EL (cell line): ENCODE results near the gene CACTIN.
"Not testable (repeated sequence)": the region's sequence is repeated elsewhere in the genome, so short reads cannot be mapped to it uniquely, and the experiment has no call there.

Experiments used
- DNase-seq: peaks from one replicate; pipeline ENCODE4 v3.0.0-alpha.2; 2016

CACTIN gene

GRCh38 chr19:3585301-3586126 is 41.1 kb downstream of the CACTIN start, which contains the start of gene GIPC3:
Gene GIPC3, plus strand, starts transcription at chr19:3585478. Its CDS starts 120 bp downstream, at chr19:3585598.
- no peak for DNase-seq

DNA sequence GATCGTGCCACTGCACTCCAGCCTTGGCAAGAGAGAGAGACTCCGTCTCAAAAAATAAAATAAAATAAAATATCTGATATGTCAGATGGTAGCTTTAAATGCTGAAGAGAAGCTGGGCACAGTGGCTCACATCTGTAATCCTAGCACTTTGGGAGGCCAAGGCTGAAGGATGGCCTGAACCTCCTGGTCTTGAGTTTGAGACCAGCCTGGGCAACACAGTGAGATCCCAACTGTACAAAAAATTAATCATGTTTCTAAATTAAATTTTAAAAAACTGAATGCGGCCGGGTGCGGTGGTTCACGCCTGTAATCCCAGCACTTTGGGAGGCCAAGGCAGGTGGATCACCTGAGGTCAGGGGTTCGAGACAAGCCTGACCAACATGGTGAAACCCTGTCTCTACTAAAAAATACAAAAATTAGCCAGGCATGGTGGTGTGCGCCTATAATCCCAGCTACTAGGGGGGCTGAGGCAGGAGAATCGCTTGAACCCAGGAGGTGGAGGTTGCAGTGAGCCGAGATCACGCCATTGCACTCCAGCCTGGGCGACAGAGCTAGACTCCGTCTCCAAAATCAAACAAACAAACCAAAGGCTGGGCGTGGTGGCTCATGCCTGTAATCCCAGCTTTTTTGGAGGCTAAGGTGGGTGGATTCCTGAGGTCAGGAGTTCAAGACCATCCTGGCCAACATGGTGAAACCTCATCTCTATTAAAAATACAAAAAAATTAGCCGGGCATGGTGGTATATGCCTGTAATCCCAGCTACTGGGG is 42.4 kb downstream of the CACTIN start:
- not testable (repeated sequence) for DNase-seq

DNA sequence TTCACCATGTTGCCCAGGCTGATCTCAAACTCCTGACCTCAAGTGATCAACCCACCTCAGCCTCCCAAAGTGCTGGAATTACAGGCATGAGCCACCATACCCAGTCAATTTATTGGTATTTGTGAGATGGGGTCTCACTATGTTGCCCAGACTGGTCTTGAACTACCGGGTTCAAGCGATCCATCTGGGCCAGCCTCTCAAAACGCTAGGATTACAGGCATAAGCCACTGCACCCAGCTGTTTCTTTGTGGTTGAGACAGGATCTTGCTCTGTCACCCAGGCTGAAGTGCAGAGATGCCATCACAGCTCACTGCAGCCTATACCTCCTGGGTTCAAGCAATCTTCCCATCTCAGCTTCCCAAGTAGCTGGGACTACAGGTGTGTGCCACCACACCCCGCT is 44.8 kb downstream of the CACTIN start:
- not testable (repeated sequence) for DNase-seq

DNA sequence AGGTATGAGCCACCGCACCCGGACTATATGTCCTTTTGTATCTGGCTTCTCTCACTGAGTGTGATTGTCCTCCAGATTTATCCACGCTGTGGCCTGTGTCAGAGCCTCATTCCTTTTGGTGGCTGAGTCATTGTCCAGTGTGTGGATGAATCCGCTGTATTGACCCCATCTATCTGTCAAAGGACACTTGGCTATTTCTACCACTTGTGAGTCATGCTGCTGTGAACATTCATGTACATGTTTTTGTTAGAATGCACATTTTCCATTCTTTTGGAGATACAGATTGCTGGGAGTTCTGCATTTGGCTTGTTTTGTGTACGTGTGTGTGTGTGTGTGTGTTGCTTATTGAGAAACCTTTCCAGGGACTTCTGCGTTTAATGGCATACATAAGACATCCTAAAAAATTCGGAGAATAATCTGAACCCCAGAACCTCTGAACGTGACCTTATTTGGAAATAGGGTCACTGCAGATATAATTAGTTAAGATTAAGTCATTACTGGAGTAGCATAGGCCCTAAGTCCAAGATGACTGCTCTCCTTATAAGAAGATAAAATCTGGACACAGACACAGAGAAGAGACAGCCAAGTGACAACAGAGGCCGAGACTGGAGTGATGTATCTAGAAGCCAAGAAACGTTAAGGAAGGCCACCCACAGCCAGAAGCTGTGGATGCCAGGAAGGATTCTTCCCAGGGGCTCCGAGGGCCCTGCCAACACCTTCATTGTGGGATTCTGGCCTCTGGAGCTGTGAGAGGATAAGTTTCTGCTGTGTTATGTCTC is 46.2 kb downstream of the CACTIN start:
- DNase-seq: peak; percentile 95

DNA sequence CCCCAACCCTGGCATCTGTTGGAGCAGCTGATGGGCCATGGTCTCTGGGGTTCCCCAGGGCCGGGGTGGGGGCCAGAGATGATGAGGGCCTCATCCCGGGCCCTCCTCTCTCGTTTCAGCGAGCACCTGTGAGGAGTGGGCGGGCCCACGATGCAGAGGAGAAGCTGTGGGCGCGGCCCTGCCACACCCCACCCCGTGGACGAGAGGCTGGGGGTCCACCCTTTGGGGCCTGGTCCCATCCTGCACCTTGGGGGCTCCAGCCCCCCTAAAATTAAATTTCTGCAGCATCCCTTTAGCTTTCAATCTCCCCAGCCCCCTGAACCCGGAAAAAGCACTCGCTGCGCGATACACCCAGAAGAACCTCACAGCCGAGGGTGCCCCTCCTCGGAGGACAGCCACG is 48.2 kb downstream of the CACTIN start:
- DNase-seq: no peak

DNA sequence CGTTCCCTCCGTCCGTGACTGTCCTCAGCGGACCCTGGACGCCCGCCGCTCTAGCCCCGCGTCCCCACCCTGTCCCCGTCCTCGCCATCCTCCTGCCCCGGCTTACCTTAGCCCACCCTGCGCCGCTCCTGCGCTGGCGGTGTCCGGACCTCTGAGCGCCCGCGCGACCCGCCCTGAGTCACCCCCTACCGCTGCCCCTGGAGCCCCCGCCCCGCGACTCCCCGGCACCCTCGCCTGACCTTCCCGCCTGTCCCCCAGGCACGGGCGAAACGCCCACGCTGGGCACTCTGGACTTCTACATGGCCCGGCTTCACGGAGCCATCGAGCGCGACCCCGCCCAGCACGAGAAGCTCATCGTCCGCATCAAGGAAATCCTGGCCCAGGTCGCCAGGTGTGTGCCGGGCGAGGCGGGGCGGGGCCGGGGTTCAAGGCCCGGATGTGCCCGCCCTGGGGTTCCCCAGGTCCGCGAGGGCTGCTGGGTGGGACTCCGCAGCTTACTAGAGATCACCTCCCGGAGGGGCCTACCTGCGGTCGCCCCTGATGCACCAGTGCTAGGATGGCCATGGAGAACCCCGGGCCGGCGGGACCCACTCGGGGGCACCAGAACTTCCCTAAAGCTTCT is 48.8 kb downstream of the CACTIN start:
- DNase-seq: no peak

GRCh38 chr19:3576696-3577443 is 49.7 kb downstream of the CACTIN start:
- no peak for DNase-seq

DNA sequence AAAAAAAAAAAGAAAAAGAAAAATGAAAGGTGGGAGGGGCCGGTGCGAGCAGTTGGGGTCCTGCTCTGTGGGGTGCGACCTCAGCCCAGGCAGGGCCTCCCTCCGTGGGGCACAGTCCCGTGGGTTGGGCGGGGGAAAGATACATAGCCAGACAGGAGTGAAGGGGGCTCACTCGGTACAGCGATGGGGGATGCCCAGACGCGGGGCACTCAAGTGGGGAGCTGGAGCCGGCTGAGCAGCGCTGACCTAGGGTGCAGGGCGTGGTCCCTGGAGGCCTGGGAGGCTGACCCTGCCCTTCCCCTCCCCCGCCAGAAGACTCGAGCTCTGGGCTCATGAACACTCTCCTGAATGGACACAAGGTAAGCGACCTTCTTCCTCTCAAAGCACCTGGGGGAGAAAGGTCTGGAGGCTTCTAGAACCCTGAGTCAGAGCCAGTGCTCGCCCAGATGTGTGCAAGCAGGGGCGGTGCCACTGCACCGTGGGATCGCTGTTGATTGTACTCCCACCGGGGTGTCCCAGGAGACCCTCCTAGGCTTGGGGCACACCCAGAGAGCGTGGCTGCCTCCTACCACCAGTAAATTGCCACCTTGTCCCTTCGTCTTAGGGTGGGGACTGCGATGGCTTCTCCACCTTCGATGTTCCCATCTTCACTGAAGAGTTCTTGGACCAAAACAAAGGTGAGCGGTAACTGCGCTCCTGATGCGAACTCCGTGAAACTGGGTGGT is 50.5 kb downstream of the CACTIN start:
- DNase-seq: no peak

- no peak for DNase-seq
These were observed 51.3 kb downstream of the CACTIN start for GRCh38 chr19:3575260-3575741.

DNA sequence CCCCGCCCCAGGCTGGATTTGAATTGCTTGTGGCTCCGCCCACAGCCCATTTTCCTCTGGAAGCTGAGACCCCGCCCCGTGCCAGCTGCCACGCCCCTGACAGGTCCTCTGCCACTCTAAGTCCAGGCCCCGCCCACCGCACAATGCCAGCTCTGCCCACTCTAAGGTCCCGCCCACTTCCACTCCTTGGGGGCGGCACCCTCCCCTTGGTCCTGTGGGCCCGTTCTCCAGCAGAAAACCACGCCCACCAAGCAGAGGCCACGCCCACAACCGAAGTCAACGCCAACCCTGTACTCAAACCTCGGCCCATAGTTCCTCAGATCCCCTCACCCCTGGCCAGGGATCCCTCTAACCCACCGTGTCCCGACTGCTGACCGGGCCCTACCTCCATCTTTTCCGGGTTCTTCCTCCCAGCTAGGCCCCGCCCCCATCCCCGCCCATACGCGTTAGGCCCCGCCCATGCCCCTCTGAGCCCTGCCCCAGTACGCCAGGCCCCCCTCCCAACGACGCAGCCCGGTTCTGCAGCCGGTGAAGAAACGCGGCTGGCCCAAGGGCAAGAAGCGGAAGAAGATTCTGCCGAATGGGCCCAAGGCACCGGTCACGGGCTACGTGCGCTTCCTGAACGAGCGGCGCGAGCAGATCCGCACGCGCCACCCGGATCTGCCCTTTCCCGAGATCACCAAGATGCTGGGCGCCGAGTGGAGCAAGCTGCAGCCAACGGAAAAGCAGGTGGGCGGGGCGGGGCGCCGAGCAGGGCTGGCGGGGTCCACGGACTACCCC is 52.5 kb downstream of the CACTIN start:
- DNase-seq: peak; percentile 96

GRCh38 chr19:3573162-3573857 is 53.3 kb downstream of the CACTIN start:
- DNase-seq: no peak

- no peak for DNase-seq
These were observed 53.8 kb downstream of the CACTIN start, which contains the start of gene HMG20B for GRCh38 chr19:3572855-3573161. Gene HMG20B, plus strand, starts transcription at chr19:3572944. Its CDS starts 366 bp downstream, at chr19:3573310.

DNA sequence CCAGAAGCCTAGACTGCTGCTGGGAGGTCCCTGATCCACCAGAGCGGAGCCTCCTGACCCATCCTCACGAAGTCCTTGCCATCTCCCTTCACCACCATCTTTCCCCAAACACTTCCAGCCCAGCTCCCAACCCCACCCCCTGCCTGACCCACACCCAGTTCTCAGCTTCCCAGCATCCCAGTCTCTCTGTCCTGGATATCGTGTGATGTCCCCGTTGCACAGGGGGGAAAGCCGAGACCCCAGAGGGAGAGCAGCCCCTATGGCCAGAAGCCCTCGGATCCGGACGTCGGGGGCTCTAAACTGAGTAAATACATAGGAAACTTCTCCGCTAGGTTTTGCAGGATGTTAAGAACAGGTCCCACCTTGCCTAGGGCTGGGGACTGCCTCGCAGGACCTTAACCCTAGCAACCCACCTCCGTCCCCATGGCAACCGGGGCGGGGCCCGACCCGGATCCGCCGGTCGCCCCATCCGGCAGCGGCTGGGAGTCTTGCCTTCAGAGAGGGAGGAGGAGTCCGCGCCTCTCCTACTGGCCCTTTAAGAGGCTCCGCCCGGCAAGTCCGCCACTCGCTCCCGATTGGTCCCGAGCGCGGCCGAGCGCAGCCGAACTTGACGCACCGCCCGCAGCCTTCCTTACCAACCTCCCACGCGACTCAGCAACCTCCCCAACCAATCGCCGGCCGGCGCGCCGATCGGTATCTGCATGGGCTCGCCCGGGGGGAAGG is 54.3 kb downstream of the CACTIN start:
- peak; percentile 100 for DNase-seq

- DNase-seq: no peak
These were observed 56.0 kb downstream of the CACTIN start for GRCh38 chr19:3570606-3571011.

DNA sequence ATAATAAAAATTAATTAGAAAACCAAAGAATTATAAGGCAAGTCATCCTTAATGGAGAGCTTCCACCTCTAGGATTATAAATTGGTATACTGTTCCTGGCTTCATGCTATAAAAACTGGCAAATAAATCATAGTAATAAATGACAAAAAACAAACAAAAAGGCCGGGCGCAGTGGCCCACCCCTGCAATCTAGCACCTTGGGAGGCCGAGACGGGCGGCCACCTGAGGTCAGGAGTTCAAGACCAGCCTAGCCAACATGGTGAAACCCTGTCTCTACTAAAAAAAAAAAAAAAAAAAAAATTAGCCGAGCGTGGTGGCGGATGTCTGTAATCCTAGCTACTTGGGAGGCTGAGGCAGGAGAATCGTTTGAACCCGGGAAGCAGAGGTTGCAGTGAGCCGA is 56.5 kb downstream of the CACTIN start:
- DNase-seq: not testable (repeated sequence)

- DNase-seq: peak; percentile 96
These were observed 61.5 kb downstream of the CACTIN start for GRCh38 chr19:3565139-3565538.

DNA sequence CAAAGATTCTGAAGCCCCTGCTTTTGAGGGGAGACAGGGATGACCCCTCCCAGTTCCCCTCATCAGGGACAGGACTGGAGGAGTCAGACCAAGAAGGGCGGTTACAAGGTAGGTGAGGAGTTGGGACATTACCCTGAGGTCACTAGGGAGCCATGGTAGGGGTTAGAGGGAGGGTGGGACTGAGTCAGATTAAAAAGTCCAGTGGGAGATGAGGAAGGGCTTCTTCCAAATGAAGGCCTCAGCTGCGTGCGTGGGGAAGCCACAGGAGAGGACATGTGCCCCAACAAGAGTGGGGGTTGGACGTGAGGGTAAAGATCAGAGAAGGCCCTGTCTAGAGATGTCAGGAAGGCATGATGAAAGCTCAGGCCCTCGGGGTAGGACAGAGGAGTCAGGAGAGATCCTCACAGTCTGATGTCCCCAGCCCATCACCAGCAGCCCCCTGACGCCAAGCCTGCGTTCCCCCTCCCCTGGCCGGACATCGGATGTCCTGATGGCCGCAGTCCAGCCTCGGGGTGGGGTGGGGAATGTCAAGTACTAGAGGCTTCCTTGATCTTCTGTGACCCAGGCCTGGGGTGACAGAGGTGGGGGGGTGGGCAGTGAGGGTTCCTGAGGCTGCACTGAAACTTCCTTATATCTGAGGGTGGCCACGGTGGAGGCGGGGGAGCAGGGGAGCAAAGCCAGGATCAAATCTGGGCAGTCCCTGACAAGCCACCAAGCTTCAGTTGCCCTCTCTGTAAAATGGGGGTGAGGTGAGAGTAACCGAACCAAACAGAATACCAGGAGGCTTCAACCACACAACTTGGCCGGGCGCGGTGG is 62.7 kb downstream of the CACTIN start:
- DNase-seq: no peak
